Liver (tissue), 3 donors: Measurements from ENCODE around the gene CLCF1.

Source experiments
- GABPA ChIP-seq, 2 donors: IDR thresholded peaks in 1 of 2; conservative IDR thresholded peaks in 1 of 2; 2 replicates each; pipeline ENCODE4 v1.6.1; 2016; ENCODE audit warnings: antibody characterized with exemption in 2 of 2, mild to moderate bottlenecking in 1 of 2, moderate library complexity in 1 of 2
- RAD21 ChIP-seq, 2 donors: IDR thresholded peaks; 2 replicates each; pipeline ENCODE4 v1.6.1; 2016; ENCODE audit warnings: antibody characterized with exemption in 2 of 2, mild to moderate bottlenecking in 2 of 2
- SP1 ChIP-seq: IDR thresholded peaks from 2 replicates; pipeline ENCODE4 v1.6.1; 2018; ENCODE audit warnings: antibody characterized with exemption, mild to moderate bottlenecking
- TAF1 ChIP-seq: conservative IDR thresholded peaks from 2 replicates; pipeline ENCODE4 v1.6.1; 2016; ENCODE audit warnings: antibody characterized with exemption, mild to moderate bottlenecking
- YY1 ChIP-seq: IDR thresholded peaks from 2 replicates; pipeline ENCODE4 v1.6.1; 2016; ENCODE audit warnings: antibody characterized with exemption, mild to moderate bottlenecking
- TF ChIP-seq, protein P1 (sequence below): fragments of 150-350 bp; IDR thresholded peaks from 2 replicates; pipeline ENCODE4 v1.5.1; 2017; ENCODE audit warnings: improper control_type of control experiment, low read depth, low read length; ENCODE audit not compliant: missing input control
- TF ChIP-seq, protein P2 (sequence below): IDR thresholded peaks from 2 replicates; pipeline ENCODE4 v1.6.1; 2016; ENCODE audit warnings: antibody characterized with exemption
- TF ChIP-seq, protein P3 (sequence below): IDR thresholded peaks from 2 replicates; pipeline ENCODE4 v1.6.1; 2016; ENCODE audit warnings: antibody characterized with exemption, mild to moderate bottlenecking
- TF ChIP-seq, protein P4 (sequence below): IDR thresholded peaks from 2 replicates; pipeline ENCODE4 v1.6.1; 2016; ENCODE audit warnings: antibody characterized with exemption
- donor health status: healthy.
- donor health status: healthy.

DNA sequence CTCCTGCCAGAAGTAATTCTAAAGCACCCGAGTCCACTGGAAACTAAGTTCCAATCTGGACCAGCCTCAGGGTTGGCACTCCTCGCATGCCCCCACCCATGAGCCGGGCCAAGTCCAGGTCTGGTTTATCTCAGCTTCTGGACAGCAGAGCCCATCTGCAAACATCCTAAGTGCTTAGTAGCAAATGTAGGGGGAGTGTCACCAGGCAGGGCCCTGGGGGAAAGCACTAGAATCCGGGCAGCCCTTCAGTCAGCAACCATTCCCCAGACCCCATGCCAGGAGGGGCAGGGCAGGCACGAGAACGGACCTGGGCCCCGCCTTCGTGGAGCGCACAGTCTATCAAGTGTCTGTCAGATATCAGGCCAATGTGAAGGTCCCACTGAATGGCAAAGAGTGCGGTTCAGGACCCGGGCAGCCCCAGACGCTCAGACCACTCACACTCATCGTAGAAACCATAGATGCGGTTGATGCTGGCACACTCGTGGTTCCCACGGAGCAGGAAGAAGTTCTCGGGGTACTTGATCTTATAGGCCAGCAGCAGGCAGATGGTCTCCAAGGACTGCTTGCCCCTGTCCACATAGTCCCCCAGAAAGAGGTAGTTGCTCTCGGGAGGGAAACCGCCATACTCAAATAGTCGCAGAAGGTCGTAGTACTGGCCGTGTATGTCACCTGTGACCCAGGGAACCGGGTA is 27.0 kb upstream of the CLCF1 start:
- TF ChIP-seq, protein P1, sequence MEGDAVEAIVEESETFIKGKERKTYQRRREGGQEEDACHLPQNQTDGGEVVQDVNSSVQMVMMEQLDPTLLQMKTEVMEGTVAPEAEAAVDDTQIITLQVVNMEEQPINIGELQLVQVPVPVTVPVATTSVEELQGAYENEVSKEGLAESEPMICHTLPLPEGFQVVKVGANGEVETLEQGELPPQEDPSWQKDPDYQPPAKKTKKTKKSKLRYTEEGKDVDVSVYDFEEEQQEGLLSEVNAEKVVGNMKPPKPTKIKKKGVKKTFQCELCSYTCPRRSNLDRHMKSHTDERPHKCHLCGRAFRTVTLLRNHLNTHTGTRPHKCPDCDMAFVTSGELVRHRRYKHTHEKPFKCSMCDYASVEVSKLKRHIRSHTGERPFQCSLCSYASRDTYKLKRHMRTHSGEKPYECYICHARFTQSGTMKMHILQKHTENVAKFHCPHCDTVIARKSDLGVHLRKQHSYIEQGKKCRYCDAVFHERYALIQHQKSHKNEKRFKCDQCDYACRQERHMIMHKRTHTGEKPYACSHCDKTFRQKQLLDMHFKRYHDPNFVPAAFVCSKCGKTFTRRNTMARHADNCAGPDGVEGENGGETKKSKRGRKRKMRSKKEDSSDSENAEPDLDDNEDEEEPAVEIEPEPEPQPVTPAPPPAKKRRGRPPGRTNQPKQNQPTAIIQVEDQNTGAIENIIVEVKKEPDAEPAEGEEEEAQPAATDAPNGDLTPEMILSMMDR = no peak
- TF ChIP-seq, protein P2, sequence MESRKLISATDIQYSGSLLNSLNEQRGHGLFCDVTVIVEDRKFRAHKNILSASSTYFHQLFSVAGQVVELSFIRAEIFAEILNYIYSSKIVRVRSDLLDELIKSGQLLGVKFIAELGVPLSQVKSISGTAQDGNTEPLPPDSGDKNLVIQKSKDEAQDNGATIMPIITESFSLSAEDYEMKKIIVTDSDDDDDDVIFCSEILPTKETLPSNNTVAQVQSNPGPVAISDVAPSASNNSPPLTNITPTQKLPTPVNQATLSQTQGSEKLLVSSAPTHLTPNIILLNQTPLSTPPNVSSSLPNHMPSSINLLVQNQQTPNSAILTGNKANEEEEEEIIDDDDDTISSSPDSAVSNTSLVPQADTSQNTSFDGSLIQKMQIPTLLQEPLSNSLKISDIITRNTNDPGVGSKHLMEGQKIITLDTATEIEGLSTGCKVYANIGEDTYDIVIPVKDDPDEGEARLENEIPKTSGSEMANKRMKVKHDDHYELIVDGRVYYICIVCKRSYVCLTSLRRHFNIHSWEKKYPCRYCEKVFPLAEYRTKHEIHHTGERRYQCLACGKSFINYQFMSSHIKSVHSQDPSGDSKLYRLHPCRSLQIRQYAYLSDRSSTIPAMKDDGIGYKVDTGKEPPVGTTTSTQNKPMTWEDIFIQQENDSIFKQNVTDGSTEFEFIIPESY = no peak
- TF ChIP-seq TAF1 (no peak), YY1 (no peak), SP1 (no peak), RAD21 (IDR thresholded peaks at IDR 0.05) (no peak), GABPA (IDR thresholded peaks at IDR 0.05 in 1 of 2, conservative IDR thresholded peaks at IDR 0.05 in 1 of 2) (no peak)
- TF ChIP-seq, protein P3, sequence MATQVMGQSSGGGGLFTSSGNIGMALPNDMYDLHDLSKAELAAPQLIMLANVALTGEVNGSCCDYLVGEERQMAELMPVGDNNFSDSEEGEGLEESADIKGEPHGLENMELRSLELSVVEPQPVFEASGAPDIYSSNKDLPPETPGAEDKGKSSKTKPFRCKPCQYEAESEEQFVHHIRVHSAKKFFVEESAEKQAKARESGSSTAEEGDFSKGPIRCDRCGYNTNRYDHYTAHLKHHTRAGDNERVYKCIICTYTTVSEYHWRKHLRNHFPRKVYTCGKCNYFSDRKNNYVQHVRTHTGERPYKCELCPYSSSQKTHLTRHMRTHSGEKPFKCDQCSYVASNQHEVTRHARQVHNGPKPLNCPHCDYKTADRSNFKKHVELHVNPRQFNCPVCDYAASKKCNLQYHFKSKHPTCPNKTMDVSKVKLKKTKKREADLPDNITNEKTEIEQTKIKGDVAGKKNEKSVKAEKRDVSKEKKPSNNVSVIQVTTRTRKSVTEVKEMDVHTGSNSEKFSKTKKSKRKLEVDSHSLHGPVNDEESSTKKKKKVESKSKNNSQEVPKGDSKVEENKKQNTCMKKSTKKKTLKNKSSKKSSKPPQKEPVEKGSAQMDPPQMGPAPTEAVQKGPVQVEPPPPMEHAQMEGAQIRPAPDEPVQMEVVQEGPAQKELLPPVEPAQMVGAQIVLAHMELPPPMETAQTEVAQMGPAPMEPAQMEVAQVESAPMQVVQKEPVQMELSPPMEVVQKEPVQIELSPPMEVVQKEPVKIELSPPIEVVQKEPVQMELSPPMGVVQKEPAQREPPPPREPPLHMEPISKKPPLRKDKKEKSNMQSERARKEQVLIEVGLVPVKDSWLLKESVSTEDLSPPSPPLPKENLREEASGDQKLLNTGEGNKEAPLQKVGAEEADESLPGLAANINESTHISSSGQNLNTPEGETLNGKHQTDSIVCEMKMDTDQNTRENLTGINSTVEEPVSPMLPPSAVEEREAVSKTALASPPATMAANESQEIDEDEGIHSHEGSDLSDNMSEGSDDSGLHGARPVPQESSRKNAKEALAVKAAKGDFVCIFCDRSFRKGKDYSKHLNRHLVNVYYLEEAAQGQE = no peak
- TF ChIP-seq, protein P4, sequence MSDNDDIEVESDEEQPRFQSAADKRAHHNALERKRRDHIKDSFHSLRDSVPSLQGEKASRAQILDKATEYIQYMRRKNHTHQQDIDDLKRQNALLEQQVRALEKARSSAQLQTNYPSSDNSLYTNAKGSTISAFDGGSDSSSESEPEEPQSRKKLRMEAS = no peak
